K562 (cell line): Measurements from ENCODE around the gene BPI. TPM values are rescaled to one million over a fixed set of nuclear protein-coding genes. Genes with fewer than 3 reads are reported as not detected.

Source experiments
- ATAC-seq: fragments of 200-7000 bp; cut with Tn5 transposase; 3 replicates; pipeline ENCODE4 v1.9.1; 2020; ENCODE audit warnings: moderate library complexity
- BruUV-seq: library from RNA; stranded (reverse); fragments of 400-500 nt; replicated peaks from 2 replicates; lab custom pipeline; 2021; lab: Mats Ljungman, UMichigan
- CTCF ChIA-PET: fragments of 300-600 bp; formaldehyde crosslinking; extraction: SDS; loops from one replicate; lab custom pipeline; 2021; ENCODE audit warnings: low intra/inter-chr PET ratio; lab: Yijun Ruan, JAX
- POLR2A ChIA-PET: fragments of 300-600, 350-650 bp; sonication (Branson Sonifier 250); formaldehyde crosslinking; extraction: SDS; loops from one replicate; lab custom pipeline; 2021; ENCODE audit warnings: antibody characterized with exemption, inconsistent platforms; lab: Yijun Ruan, JAX
- DNase-seq, 4 experiments: peaks; one replicate each; pipeline versions ENCODE4 v3.0.0 to v3.0.0-alpha.2; 2011 to 2018; ENCODE audit warnings: low spot score in 3 of 4, mixed read lengths in 3 of 4; ENCODE audit errors: extremely low read depth in 1 of 4
- FAIRE-seq: peaks from 2 replicates; lab custom pipeline; 2011; peaks lifted over from hg19 to GRCh38; lab: Jason Lieb, UNC
- H2AFZ ChIP-seq: 2 replicates; pipeline ENCODE4 v1.6.0; 2011; ENCODE audit warnings: low read depth, low read length, control low read depth, inconsistent platforms
- H3K27ac ChIP-seq: fragments of 200-600 bp; 3 replicates; pipeline ENCODE4 v1.8.0; 2011; ENCODE audit warnings: low read depth, mild to moderate bottlenecking, control low read depth, inconsistent platforms, low read length, moderate library complexity, mixed read lengths; ENCODE audit errors: extremely low read depth
- H3K27me3 ChIP-seq, 2 experiments: fragments of 300-600 bp in 1 of 2; 2 replicates in 1 of 2; 3 replicates in 1 of 2; pipeline versions ENCODE4 v1.6.0 to v1.8.0; 2011; ENCODE audit warnings: inconsistent platforms in 2 of 2, low read length in 2 of 2, mild to moderate bottlenecking in 1 of 2, mixed read lengths in 1 of 2, moderate library complexity in 1 of 2; ENCODE audit not compliant: control insufficient read depth in 2 of 2, insufficient read depth in 2 of 2
- H3K36me3 ChIP-seq: fragments of 300-600 bp; 3 replicates; pipeline ENCODE4 v1.8.0; 2011; ENCODE audit warnings: mild to moderate bottlenecking, low read length, inconsistent platforms; ENCODE audit not compliant: control insufficient read depth, insufficient read depth
- H3K4me1 ChIP-seq, 2 experiments: fragments of 200-600 bp in 1 of 2; replicated peaks in 1 of 2; 2 replicates in 1 of 2; 3 replicates in 1 of 2; pipeline versions ENCODE4 v1.5.1 to v1.8.0; 2011; ENCODE audit warnings: inconsistent platforms in 2 of 2, low read length in 2 of 2, mild to moderate bottlenecking in 1 of 2, mixed read lengths in 1 of 2, moderate library complexity in 1 of 2; ENCODE audit not compliant: control insufficient read depth in 2 of 2, insufficient read depth in 2 of 2
- H3K4me2 ChIP-seq: 2 replicates; pipeline ENCODE4 v1.6.1; 2011; ENCODE audit warnings: low read length, control low read depth, inconsistent platforms, mixed read lengths; ENCODE audit not compliant: insufficient read depth
- H3K4me3 ChIP-seq: fragments of 200-600 bp; sonication (generic), shearing (Covaris generic); 2 replicates; pipeline ENCODE4 v1.5.1; 2016; ENCODE audit warnings: control low read depth, inconsistent platforms
- H3K79me2 ChIP-seq: fragments of 200-600 bp; 3 replicates; pipeline ENCODE4 v1.8.0; 2011; ENCODE audit warnings: low read length, inconsistent platforms; ENCODE audit not compliant: control insufficient read depth, insufficient read depth
- H3K9ac ChIP-seq, 2 experiments: 2 replicates each; pipeline versions ENCODE4 v1.6.0 to v1.6.1; 2011; ENCODE audit warnings: low read depth in 2 of 2, low read length in 2 of 2, control low read depth in 1 of 2, inconsistent platforms in 1 of 2, mild to moderate bottlenecking in 1 of 2, mixed read lengths in 1 of 2; ENCODE audit not compliant: insufficient read depth in 1 of 2
- H3K9me1 ChIP-seq: one replicate; pipeline ENCODE4 v1.6.0; 2011; ENCODE audit warnings: inconsistent platforms, mild to moderate bottlenecking, low read length, moderate library complexity; ENCODE audit not compliant: control insufficient read depth, insufficient read depth
- H3K9me3 ChIP-seq: replicated peaks from 2 replicates; pipeline ENCODE4 v1.5.1; 2011; ENCODE audit warnings: low read depth, low read length, inconsistent platforms; ENCODE audit not compliant: control insufficient read depth, insufficient read depth
- H4K20me1 ChIP-seq: replicated peaks from 2 replicates; pipeline ENCODE4 v1.6.1; 2011; ENCODE audit warnings: low read length, inconsistent platforms, mixed read lengths; ENCODE audit not compliant: control insufficient read depth, insufficient read depth
- EGR1 ChIP-seq: fragments of 450-650 bp; conservative IDR thresholded peaks from 2 replicates; pipeline ENCODE4 v1.6.1; 2017; ENCODE audit warnings: mild to moderate bottlenecking
- HDAC3 ChIP-seq: fragments of 450-650 bp; IDR thresholded peaks from 2 replicates; pipeline ENCODE4 v1.6.1; 2018; ENCODE audit warnings: borderline replicate concordance, mild to moderate bottlenecking, moderate library complexity; ENCODE audit not compliant: partially characterized antibody
- KAT8 ChIP-seq: fragments of 450-650 bp; IDR thresholded peaks from 2 replicates; pipeline ENCODE4 v1.6.1; 2016; ENCODE audit warnings: low read depth, mild to moderate bottlenecking
- PKNOX1 ChIP-seq: fragments of 450-650 bp; IDR thresholded peaks from 2 replicates; pipeline ENCODE4 v1.6.1; 2016
- POLR2AphosphoS2 ChIP-seq: IDR thresholded peaks from 2 replicates; pipeline ENCODE4 v1.6.1; 2012; ENCODE audit warnings: low read length, improper control_type of control experiment
- RBM25 ChIP-seq: fragments of 200-400 bp; formaldehyde crosslinking; IDR thresholded peaks from 2 replicates; pipeline ENCODE4 v1.6.1; 2018; ENCODE audit warnings: low read length, low read depth, moderate library complexity; ENCODE audit not compliant: severe bottlenecking
- ZBTB49 ChIP-seq: sonication (generic); formaldehyde crosslinking; IDR thresholded peaks from 2 replicates; pipeline ENCODE4 v1.8.0; 2022; ENCODE audit warnings: missing genetic modification reagents, mild to moderate bottlenecking, borderline replicate concordance
- WGBS: fragments of 100-300 bp; shearing (Covaris generic); methylation state at CpG from one replicate; pipeline ENCODE4 v1.1.6; 2016; ENCODE audit warnings: low coverage, mixed read lengths; ENCODE audit not compliant: insufficient coverage; ENCODE audit errors: missing lambda C conversion rate; 5-methylcytosine and 5-hydroxymethylcytosine counted together
- in situ Hi-C: fragments of 300-500 bp; cut with MboI; formaldehyde crosslinking; loops from 4 replicates; pipeline ENCODE4 v1.15.0; 2018; ENCODE audit warnings: inconsistent platforms, mixed read lengths
- intact Hi-C: fragments of 100-400 bp; cut with micrococcal nuclease; formaldehyde crosslinking; loops from 2 replicates; pipeline ENCODE4 v1.14.2; 2022
- polyA plus RNA-seq, 8 experiments: library from polyadenylated mRNA; depleted of rRNA in 4 of 8; stranded (reverse) in 5 of 8; unstranded in 3 of 8; fragments of >200 nt; fragmentation: Nextera tagmentation in 2 of 8; fragmentation: Illumina TruSeq in 1 of 8; extraction: Ambion mirVana in 2 of 8; extraction: Trizol in 1 of 8; gene quantifications; 2 replicates each; pipeline versions ENCODE4 v1.2.1 to v1.2.3, GENCODE V29; 2011 to 2014; ENCODE audit warnings: inconsistent platforms in 1 of 8, missing spikeins in 1 of 8
- total RNA-seq, 7 experiments: library from RNA; depleted of rRNA in 6 of 7; stranded (reverse); fragments of >200 nt in 6 of 7; fragmentation: Illumina TruSeq in 2 of 7; extraction: Trizol in 2 of 7; gene quantifications; 2 replicates each; pipeline versions ENCODE4 v1.2.1 to v1.2.3, GENCODE V29; 2011 to 2021; ENCODE audit warnings: low replicate concordance in 1 of 7
- TF ChIP-seq, protein P1 (sequence below): fragments of 450-650 bp; IDR thresholded peaks from 2 replicates; pipeline ENCODE4 v1.6.1; 2018; ENCODE audit not compliant: partially characterized antibody

The BPI gene
- total and polyA plus RNA-seq, 9 of the 15 experiments (the other 6 are each of a cell fraction or from before 2014, with no cell fraction given) = not detected

GRCh38 chr20:38305541-38305940, 1.6 kb downstream of the BPI start:
- intact Hi-C loops (no loop called here), in situ Hi-C loops (no loop called here)
- no peak for ATAC-seq
- POLR2A ChIA-PET = interaction anchor here (0.7 to 0.8 kb wide), 2 partner anchors 216 to 249 kb away, joined by 3 to 4 read pairs; no protein-coding TSS in a partner anchor
- Histone ChIP-seq H3K9me1 (no peaks in the 10 kb centered on the region), H3K27ac (no peak overlapping the region), H4K20me1 (no peaks in the 10 kb centered on the region), H3K9me3 (0 out of 2 replicates have a peak, but pooled peaks cover 6% of the 10 kb centered on the region), H3K36me3 (no peaks in the 10 kb centered on the region), H3K4me1 (peaks cover 0 to 6% of the 10 kb centered on the region in 2 experiments; a peak in 1 of 5 replicates), H3K27me3 (peaks cover 17 to 34% of the 10 kb centered on the region in 2 experiments; a peak in 4 of 5 replicates), H2AFZ (no peak overlapping the region), H3K9ac (no peak overlapping the region), H3K79me2 (no peaks in the 10 kb centered on the region), H3K4me3 (no peak overlapping the region), H3K4me2 (no peak overlapping the region)
- CTCF ChIA-PET = no interaction called here
- no peak for FAIRE-seq
- no TSS peak for BruUV-seq
- 0% methylated on average over 4 of the region's 4 CpGs for WGBS
- no peak for TF ChIP-seq POLR2AphosphoS2
- TF ChIP-seq EGR1 = no peak
- no peak for TF ChIP-seq HDAC3
- no peak for TF ChIP-seq KAT8
- no peak for TF ChIP-seq ZBTB49 (CRISPR knock-in tag)
- peak; percentile 58 for TF ChIP-seq RBM25
- TF ChIP-seq, protein P1, sequence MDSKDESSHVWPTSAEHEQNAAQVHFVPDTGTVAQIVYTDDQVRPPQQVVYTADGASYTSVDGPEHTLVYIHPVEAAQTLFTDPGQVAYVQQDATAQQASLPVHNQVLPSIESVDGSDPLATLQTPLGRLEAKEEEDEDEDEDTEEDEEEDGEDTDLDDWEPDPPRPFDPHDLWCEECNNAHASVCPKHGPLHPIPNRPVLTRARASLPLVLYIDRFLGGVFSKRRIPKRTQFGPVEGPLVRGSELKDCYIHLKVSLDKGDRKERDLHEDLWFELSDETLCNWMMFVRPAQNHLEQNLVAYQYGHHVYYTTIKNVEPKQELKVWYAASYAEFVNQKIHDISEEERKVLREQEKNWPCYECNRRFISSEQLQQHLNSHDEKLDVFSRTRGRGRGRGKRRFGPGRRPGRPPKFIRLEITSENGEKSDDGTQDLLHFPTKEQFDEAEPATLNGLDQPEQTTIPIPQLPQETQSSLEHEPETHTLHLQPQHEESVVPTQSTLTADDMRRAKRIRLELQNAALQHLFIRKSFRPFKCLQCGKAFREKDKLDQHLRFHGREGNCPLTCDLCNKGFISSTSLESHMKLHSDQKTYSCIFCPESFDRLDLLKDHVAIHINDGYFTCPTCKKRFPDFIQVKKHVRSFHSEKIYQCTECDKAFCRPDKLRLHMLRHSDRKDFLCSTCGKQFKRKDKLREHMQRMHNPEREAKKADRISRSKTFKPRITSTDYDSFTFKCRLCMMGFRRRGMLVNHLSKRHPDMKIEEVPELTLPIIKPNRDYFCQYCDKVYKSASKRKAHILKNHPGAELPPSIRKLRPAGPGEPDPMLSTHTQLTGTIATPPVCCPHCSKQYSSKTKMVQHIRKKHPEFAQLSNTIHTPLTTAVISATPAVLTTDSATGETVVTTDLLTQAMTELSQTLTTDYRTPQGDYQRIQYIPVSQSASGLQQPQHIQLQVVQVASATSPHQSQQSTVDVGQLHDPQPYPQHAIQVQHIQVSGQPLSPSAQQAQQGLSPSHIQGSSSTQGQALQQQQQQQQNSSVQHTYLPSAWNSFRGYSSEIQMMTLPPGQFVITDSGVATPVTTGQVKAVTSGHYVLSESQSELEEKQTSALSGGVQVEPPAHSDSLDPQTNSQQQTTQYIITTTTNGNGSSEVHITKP = no peak
- no peak for TF ChIP-seq PKNOX1
- TF ChIP-seq, all 486 proteins: peak for 1
- DNase-seq = no peak
